HTERT RPE-1 (cell line): ENCODE results near the gene SPCS3.
"Not testable (repeated sequence)": the region's sequence is repeated elsewhere in the genome, so short reads cannot be mapped to it uniquely, and the experiment has no call there.

ENCODE experiments used
- in situ Hi-C: fragments of 300-500 bp; cut with MboI; formaldehyde crosslinking; loops from 4 replicates; pipeline ENCODE4 v1.14.3; 2020; ENCODE audit warnings: low sequenced_read_pairs

Gene SPCS3

GRCh38 chr4:176319704-176320339 lies at the start of gene SPCS3:
Gene SPCS3, plus strand, starts transcription at chr4:176319966. Its CDS starts 111 bp downstream, at chr4:176320077.
- in situ Hi-C loops = no loop called here

- in situ Hi-C loops = no loop called here
Measured at GRCh38 chr4:176270669-176271068, 49.1 kb upstream of the SPCS3 start.

- in situ Hi-C loops = no loop called here
Measured at GRCh38 chr4:176271749-176272148, 48.0 kb upstream of the SPCS3 start.

GRCh38 chr4:176272799-176273198 lies 47.0 kb upstream of the SPCS3 start:
- in situ Hi-C loops = no loop called here

- in situ Hi-C loops = no loop called here
Measured at GRCh38 chr4:176273736-176274135, 46.0 kb upstream of the SPCS3 start.

- in situ Hi-C loops = no loop called here
Measured at GRCh38 chr4:176274441-176274840, 45.3 kb upstream of the SPCS3 start.

- in situ Hi-C loops = no loop called here
Measured at GRCh38 chr4:176276710-176277109, 43.1 kb upstream of the SPCS3 start.

- in situ Hi-C loops = no loop called here
Measured at GRCh38 chr4:176277162-176277904, 42.4 kb upstream of the SPCS3 start.

- in situ Hi-C loops = not testable (repeated sequence)
Measured at GRCh38 chr4:176279560-176279959, 40.2 kb upstream of the SPCS3 start.

GRCh38 chr4:176286728-176287127 lies 33.0 kb upstream of the SPCS3 start:
- in situ Hi-C loops = no loop called here

- in situ Hi-C loops = no loop called here
Measured at GRCh38 chr4:176287546-176287945, 32.2 kb upstream of the SPCS3 start.

GRCh38 chr4:176288020-176288419 lies 31.7 kb upstream of the SPCS3 start:
- in situ Hi-C loops = no loop called here

GRCh38 chr4:176289561-176289960 lies 30.2 kb upstream of the SPCS3 start:
- in situ Hi-C loops = no loop called here

- in situ Hi-C loops = no loop called here
Measured at GRCh38 chr4:176290520-176290919, 29.2 kb upstream of the SPCS3 start.

- in situ Hi-C loops = no loop called here
Measured at GRCh38 chr4:176291748-176292147, 28.0 kb upstream of the SPCS3 start.

- in situ Hi-C loops = no loop called here
Measured at GRCh38 chr4:176292920-176293319, 26.8 kb upstream of the SPCS3 start.

- in situ Hi-C loops = no loop called here
Measured at GRCh38 chr4:176293660-176294059, 26.1 kb upstream of the SPCS3 start.

GRCh38 chr4:176295907-176296306 lies 23.9 kb upstream of the SPCS3 start:
- in situ Hi-C loops = not testable (repeated sequence)

- in situ Hi-C loops = no loop called here
Measured at GRCh38 chr4:176298664-176299063, 21.1 kb upstream of the SPCS3 start.

- in situ Hi-C loops = no loop called here
Measured at GRCh38 chr4:176300036-176300435, 19.7 kb upstream of the SPCS3 start.

- in situ Hi-C loops = no loop called here
Measured at GRCh38 chr4:176300565-176300964, 19.2 kb upstream of the SPCS3 start.
